Measurements from ENCODE around the gene MAJIN.

The MAJIN gene

DNA sequence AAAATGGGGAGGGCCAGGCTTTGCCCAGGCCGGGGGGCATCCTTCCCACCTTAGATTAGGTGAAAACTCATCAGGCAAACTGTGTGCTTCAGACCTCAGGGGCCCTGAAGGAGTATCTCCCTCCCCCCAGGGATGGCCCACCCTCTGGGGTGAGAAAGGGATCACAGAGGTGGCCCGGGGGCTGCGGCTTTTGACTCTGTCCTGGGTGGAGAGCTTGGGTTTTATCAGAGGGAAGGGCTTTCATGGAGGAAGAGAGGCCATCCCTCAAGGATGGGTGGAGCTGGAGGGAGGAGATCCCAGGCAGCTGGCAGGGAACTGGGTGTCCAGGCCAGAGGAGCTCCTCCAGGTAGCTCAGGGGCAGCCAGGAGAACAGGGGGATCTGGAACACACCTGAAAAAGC lies 50.5 kb downstream of the MAJIN start:
- Histone ChIP-seq H2AFZ (ENCODE audit: low read depth, low read length) (no peak overlapping the region), H4K20me1 (ENCODE audit: insufficient read depth, low read length) (no peaks in the 10 kb centered on the region), H3K4me1 (ENCODE audit: insufficient read depth, low read length) (peaks cover 43% of the 10 kb centered on the region), H3K4me3 (ENCODE audit: low read depth in 1 of 2, low read length in 2 of 2) (no peak overlapping the region), H3K9ac (ENCODE audit: low read depth, low read length) (no peak overlapping the region), H3K27ac (ENCODE audit: low read length) (no peak overlapping the region), H3K79me2 (ENCODE audit: insufficient read depth, low read length) (peaks cover 6% of the 10 kb centered on the region), H3K27me3 (ENCODE audit: insufficient read depth, low read length, poor library complexity) (no peaks in the 10 kb centered on the region), H3K4me2 (ENCODE audit: insufficient read depth, low read length) (no peak overlapping the region), H3K36me3 (ENCODE audit: insufficient read depth, low read length) (no peaks in the 10 kb centered on the region), H3K9me3 (ENCODE audit: insufficient read depth, low read length, severe bottlenecking) (no peaks in the 10 kb centered on the region)
- TF ChIP-seq, protein P1, sequence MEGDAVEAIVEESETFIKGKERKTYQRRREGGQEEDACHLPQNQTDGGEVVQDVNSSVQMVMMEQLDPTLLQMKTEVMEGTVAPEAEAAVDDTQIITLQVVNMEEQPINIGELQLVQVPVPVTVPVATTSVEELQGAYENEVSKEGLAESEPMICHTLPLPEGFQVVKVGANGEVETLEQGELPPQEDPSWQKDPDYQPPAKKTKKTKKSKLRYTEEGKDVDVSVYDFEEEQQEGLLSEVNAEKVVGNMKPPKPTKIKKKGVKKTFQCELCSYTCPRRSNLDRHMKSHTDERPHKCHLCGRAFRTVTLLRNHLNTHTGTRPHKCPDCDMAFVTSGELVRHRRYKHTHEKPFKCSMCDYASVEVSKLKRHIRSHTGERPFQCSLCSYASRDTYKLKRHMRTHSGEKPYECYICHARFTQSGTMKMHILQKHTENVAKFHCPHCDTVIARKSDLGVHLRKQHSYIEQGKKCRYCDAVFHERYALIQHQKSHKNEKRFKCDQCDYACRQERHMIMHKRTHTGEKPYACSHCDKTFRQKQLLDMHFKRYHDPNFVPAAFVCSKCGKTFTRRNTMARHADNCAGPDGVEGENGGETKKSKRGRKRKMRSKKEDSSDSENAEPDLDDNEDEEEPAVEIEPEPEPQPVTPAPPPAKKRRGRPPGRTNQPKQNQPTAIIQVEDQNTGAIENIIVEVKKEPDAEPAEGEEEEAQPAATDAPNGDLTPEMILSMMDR (IDR thresholded peaks at IDR 0.05; ENCODE audit: borderline replicate concordance, extremely low read depth, low read length, poor library complexity, severe bottlenecking): no peak
- no peak for TF ChIP-seq EZH2 (IDR thresholded peaks at IDR 0.05; ENCODE audit: borderline replicate concordance, low read depth, low read length, severe bottlenecking)
- ATAC-seq (ENCODE audit: insufficient read depth, low read depth): no peak
- no peak for DNase-seq

DNA sequence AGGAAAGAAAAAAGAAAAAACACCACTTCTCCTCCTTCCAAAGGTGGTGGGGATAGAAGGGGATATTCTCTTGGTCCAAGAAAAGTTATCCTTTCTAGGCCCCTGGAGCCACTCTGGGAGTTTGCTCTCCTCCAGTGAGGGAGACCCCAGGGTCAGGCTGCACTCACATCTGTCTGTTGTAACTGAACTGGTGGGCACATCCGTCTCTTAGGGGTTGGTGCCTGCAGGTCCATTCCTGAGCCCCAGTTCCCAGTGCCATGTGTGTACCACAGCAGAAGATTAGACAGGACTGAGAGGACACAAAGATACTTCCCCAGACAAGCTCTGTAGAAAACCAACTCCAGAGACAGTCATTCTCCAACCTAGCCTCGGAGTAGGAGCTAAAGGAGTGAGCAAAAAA lies 51.8 kb downstream of the MAJIN start:
- ATAC-seq (ENCODE audit: insufficient read depth, low read depth): no peak
- no peak overlapping the region for H3K9ac ChIP-seq (ENCODE audit: low read depth, low read length)
- H4K20me1 ChIP-seq (ENCODE audit: insufficient read depth, low read length): 0 out of 2 replicates have a peak, but pooled peaks cover 2% of the 10 kb centered on the region
- H3K79me2 ChIP-seq (ENCODE audit: insufficient read depth, low read length): peaks cover 18% of the 10 kb centered on the region
- H3K27ac ChIP-seq (ENCODE audit: low read length): no peak overlapping the region
- no peak overlapping the region for H2AFZ ChIP-seq (ENCODE audit: low read depth, low read length)
- no peak for TF ChIP-seq EZH2 (IDR thresholded peaks at IDR 0.05; ENCODE audit: borderline replicate concordance, low read depth, low read length, severe bottlenecking)
- TF ChIP-seq, protein P1 (IDR thresholded peaks at IDR 0.05; ENCODE audit: borderline replicate concordance, extremely low read depth, low read length, poor library complexity, severe bottlenecking): no peak
- no peak overlapping the region for H3K4me2 ChIP-seq (ENCODE audit: insufficient read depth, low read length)
- no peaks in the 10 kb centered on the region for H3K36me3 ChIP-seq (ENCODE audit: insufficient read depth, low read length)
- no peak for DNase-seq
- H3K4me3 ChIP-seq (ENCODE audit: low read depth in 1 of 2, low read length in 2 of 2): no peak overlapping the region
- H3K4me1 ChIP-seq (ENCODE audit: insufficient read depth, low read length): peaks cover 49% of the 10 kb centered on the region
- H3K27me3 ChIP-seq (ENCODE audit: insufficient read depth, low read length, poor library complexity): no peaks in the 10 kb centered on the region
- H3K9me3 ChIP-seq (ENCODE audit: insufficient read depth, low read length, severe bottlenecking): no peaks in the 10 kb centered on the region

DNA sequence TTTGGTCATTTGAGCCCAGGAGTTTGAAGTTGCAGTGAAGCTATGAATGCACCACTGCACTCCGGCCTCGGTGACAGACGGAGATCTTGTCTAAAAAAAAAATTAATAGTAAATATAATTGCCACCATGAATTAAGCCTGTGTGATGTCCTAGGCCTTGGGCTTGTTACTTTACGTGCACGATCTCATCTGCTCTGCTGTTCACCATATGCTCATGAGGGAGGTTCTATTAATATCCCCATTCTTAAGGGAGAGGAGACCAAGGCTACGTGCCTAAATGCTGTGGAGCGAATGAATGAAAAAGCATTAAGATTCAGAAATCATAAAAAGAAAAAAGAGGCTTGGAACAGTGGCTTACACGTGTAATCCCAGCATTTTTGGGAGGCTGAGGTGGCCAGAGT lies 52.3 kb downstream of the MAJIN start:
- H3K79me2 ChIP-seq (ENCODE audit: insufficient read depth, low read length): peaks cover 19% of the 10 kb centered on the region
- no peak overlapping the region for H3K9ac ChIP-seq (ENCODE audit: low read depth, low read length)
- H3K4me3 ChIP-seq (ENCODE audit: low read depth in 1 of 2, low read length in 2 of 2): no peak overlapping the region
- 0 out of 2 replicates have a peak, but pooled peaks cover 2% of the 10 kb centered on the region for H4K20me1 ChIP-seq (ENCODE audit: insufficient read depth, low read length)
- no peak for DNase-seq
- H3K9me3 ChIP-seq (ENCODE audit: insufficient read depth, low read length, severe bottlenecking): no peaks in the 10 kb centered on the region
- H3K4me1 ChIP-seq (ENCODE audit: insufficient read depth, low read length): peaks cover 47% of the 10 kb centered on the region
- no peak overlapping the region for H2AFZ ChIP-seq (ENCODE audit: low read depth, low read length)
- no peak for TF ChIP-seq EZH2 (IDR thresholded peaks at IDR 0.05; ENCODE audit: borderline replicate concordance, low read depth, low read length, severe bottlenecking)
- TF ChIP-seq, protein P1 (IDR thresholded peaks at IDR 0.05; ENCODE audit: borderline replicate concordance, extremely low read depth, low read length, poor library complexity, severe bottlenecking): no peak
- H3K27ac ChIP-seq (ENCODE audit: low read length): no peak overlapping the region
- H3K36me3 ChIP-seq (ENCODE audit: insufficient read depth, low read length): no peaks in the 10 kb centered on the region
- H3K27me3 ChIP-seq (ENCODE audit: insufficient read depth, low read length, poor library complexity): no peaks in the 10 kb centered on the region
- no peak for ATAC-seq (ENCODE audit: insufficient read depth, low read depth)
- no peak overlapping the region for H3K4me2 ChIP-seq (ENCODE audit: insufficient read depth, low read length)

DNA sequence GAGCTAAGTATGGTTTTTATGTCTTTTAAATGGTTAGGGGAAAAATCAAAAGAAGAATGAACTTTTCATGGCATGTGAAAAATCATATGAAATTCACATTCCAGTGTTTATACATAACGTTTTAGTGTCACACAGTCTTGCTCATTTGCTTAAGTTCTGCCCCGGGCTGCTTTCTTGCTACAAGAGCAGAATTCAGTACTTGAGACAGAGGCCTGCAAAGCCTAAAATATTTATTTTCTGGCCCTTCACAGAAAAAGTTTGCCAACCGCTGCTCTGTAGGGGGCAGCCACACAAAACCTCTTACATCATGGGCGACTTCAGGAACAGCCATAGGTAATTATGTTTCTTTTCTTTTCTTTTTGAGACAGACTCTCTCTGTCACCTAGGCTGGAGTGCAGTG lies 53.9 kb downstream of the MAJIN start:
- H3K4me2 ChIP-seq (ENCODE audit: insufficient read depth, low read length): peak overlapping the region; percentile 70
- H3K27me3 ChIP-seq (ENCODE audit: insufficient read depth, low read length, poor library complexity): no peaks in the 10 kb centered on the region
- H2AFZ ChIP-seq (ENCODE audit: low read depth, low read length): peak overlapping the region; percentile 66
- H3K79me2 ChIP-seq (ENCODE audit: insufficient read depth, low read length): peaks cover 19% of the 10 kb centered on the region
- peak overlapping the region; percentile 64 for H3K27ac ChIP-seq (ENCODE audit: low read length)
- DNase-seq (peak; percentile 22), ATAC-seq (ENCODE audit: insufficient read depth, low read depth) (no peak)
- H3K36me3 ChIP-seq (ENCODE audit: insufficient read depth, low read length): peaks cover 14% of the 10 kb centered on the region
- peaks cover 32% of the 10 kb centered on the region for H3K4me1 ChIP-seq (ENCODE audit: insufficient read depth, low read length)
- 0 out of 2 replicates have a peak, but pooled peaks cover 2% of the 10 kb centered on the region for H4K20me1 ChIP-seq (ENCODE audit: insufficient read depth, low read length)
- peak overlapping the region; percentile 62 for H3K9ac ChIP-seq (ENCODE audit: low read depth, low read length)
- H3K4me3 ChIP-seq (ENCODE audit: low read depth in 1 of 2, low read length in 2 of 2): peak overlapping the region; percentile 26 to 59
- TF ChIP-seq, protein P1 (IDR thresholded peaks at IDR 0.05; ENCODE audit: borderline replicate concordance, extremely low read depth, low read length, poor library complexity, severe bottlenecking): peak; percentile 53
- no peak for TF ChIP-seq EZH2 (IDR thresholded peaks at IDR 0.05; ENCODE audit: borderline replicate concordance, low read depth, low read length, severe bottlenecking)
- H3K9me3 ChIP-seq (ENCODE audit: insufficient read depth, low read length, severe bottlenecking): no peaks in the 10 kb centered on the region

All from DND-41 (cell line).